ENCODE data around the gene USP25.

DNA sequence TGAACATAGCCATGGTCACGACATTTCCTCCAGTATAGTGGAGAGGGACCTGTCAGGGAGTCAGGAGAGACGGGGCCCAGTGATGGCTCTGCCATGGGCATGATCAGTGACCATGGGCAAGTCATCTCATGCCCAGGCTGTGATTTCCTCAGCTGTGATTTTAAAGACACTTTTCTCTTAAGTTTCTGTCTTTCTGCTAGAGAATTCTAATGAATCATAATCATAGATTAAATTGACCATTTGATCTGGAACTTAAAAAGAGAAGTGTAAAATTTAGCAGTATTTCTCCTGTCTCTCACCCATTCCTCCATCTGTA, 112.7 kb downstream of the USP25 start:
- no peak for TF ChIP-seq EZH2 (IDR thresholded peaks at IDR 0.05; ENCODE audit: borderline replicate concordance, low read depth, low read length, severe bottlenecking)
- TF ChIP-seq, protein P1, sequence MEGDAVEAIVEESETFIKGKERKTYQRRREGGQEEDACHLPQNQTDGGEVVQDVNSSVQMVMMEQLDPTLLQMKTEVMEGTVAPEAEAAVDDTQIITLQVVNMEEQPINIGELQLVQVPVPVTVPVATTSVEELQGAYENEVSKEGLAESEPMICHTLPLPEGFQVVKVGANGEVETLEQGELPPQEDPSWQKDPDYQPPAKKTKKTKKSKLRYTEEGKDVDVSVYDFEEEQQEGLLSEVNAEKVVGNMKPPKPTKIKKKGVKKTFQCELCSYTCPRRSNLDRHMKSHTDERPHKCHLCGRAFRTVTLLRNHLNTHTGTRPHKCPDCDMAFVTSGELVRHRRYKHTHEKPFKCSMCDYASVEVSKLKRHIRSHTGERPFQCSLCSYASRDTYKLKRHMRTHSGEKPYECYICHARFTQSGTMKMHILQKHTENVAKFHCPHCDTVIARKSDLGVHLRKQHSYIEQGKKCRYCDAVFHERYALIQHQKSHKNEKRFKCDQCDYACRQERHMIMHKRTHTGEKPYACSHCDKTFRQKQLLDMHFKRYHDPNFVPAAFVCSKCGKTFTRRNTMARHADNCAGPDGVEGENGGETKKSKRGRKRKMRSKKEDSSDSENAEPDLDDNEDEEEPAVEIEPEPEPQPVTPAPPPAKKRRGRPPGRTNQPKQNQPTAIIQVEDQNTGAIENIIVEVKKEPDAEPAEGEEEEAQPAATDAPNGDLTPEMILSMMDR (IDR thresholded peaks at IDR 0.05; ENCODE audit: borderline replicate concordance, extremely low read depth, low read length, poor library complexity, severe bottlenecking): no peak

All from DND-41 (cell line).